Stimulated activated CD8-positive, alpha-beta memory T cell treated with anti-CD3 and anti-CD28 coated beads, Interleukin-2, amount 100 ng/mL, for 1 hour (primary cell): ENCODE data around the gene OGFOD1.

Experiments used
- DNase-seq, 2 donors: peaks; one replicate each; pipeline ENCODE4 v3.0.0-alpha.2; 2020; ENCODE audit warnings: low read depth in 2 of 2

Gene OGFOD1

GRCh38 chr16:56426585-56426984 lies 24.8 kb upstream of the OGFOD1 start:
- DNase-seq, result no peak

- DNase-seq, result no peak
Observed at GRCh38 chr16:56428091-56428490, 23.3 kb upstream of the OGFOD1 start.

- DNase-seq, result no peak
Observed at GRCh38 chr16:56436258-56436657, 15.1 kb upstream of the OGFOD1 start.

GRCh38 chr16:56438038-56438437 lies 13.3 kb upstream of the OGFOD1 start:
- DNase-seq, result no peak

- no peak for DNase-seq
Observed at GRCh38 chr16:56447286-56447685, 4.1 kb upstream of the OGFOD1 start.

- no peak for DNase-seq
Observed at GRCh38 chr16:56448005-56448404, 3.3 kb upstream of the OGFOD1 start.

- DNase-seq, result no peak
Observed at GRCh38 chr16:56450275-56450985, 924 bp upstream of the OGFOD1 start.

GRCh38 chr16:56451753-56452689 lies 667 bp downstream of the OGFOD1 start:
- DNase-seq, result no peak

- DNase-seq, result no peak
Observed at GRCh38 chr16:56457927-56458470, 6.6 kb downstream of the OGFOD1 start.

GRCh38 chr16:56460101-56460500 lies 8.7 kb downstream of the OGFOD1 start:
- DNase-seq, result no peak

- no peak for DNase-seq
Observed at GRCh38 chr16:56462064-56462796, 10.9 kb downstream of the OGFOD1 start.

- DNase-seq, result no peak
Observed at GRCh38 chr16:56463153-56463552, 11.8 kb downstream of the OGFOD1 start.

GRCh38 chr16:56466344-56466743 lies 15.0 kb downstream of the OGFOD1 start:
- DNase-seq, result no peak

GRCh38 chr16:56468800-56469199 lies 17.4 kb downstream of the OGFOD1 start:
- DNase-seq, result no peak

GRCh38 chr16:56469748-56470147 lies 18.4 kb downstream of the OGFOD1 start:
- no peak for DNase-seq

- no peak for DNase-seq
Observed at GRCh38 chr16:56470232-56470631, 18.9 kb downstream of the OGFOD1 start.

GRCh38 chr16:56470666-56471065 lies 19.3 kb downstream of the OGFOD1 start:
- DNase-seq, result no peak

- DNase-seq, result no peak
Observed at GRCh38 chr16:56475201-56475600, 23.8 kb downstream of the OGFOD1 start.

- no peak for DNase-seq
Observed at GRCh38 chr16:56477096-56477878, 25.9 kb downstream of the OGFOD1 start.

GRCh38 chr16:56478281-56479049 lies 27.1 kb downstream of the OGFOD1 start:
- no peak for DNase-seq
